ENCODE measurements around the gene EPAS1. TPM values are rescaled to one million over a fixed set of nuclear protein-coding genes. Genes with fewer than 3 reads are reported as not detected.
A peak's percentile ranks its signal among the peaks of the same experiment; 100 is the strongest.

EPAS1 gene
- total and polyA plus RNA-seq, 2 of the 13 experiments (the other 11 are each of a cell fraction or from before 2014, with no cell fraction given) = 47.1 to 182 TPM

- TF ChIP-seq, protein P1, sequence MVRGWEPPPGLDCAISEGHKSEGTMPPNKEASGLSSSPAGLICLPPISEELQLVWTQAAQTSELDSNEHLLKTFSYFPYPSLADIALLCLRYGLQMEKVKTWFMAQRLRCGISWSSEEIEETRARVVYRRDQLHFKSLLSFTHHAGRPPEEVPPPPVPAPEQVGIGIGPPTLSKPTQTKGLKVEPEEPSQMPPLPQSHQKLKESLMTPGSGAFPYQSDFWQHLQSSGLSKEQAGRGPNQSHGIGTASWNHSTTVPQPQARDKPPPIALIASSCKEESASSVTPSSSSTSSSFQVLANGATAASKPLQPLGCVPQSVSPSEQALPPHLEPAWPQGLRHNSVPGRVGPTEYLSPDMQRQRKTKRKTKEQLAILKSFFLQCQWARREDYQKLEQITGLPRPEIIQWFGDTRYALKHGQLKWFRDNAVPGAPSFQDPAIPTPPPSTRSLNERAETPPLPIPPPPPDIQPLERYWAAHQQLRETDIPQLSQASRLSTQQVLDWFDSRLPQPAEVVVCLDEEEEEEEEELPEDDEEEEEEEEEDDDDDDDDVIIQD (CRISPR knock-in tag; IDR thresholded peaks at IDR 0.05; ENCODE audit: low read depth) = peak; percentile 70
- TF ChIP-seq ZBTB1 (CRISPR knock-in tag; IDR thresholded peaks at IDR 0.05; ENCODE audit: borderline replicate concordance) (no peak), FOXO1 (CRISPR knock-in tag; IDR thresholded peaks at IDR 0.05) (0 out of 2 replicates have a peak, but pooled peaks have one; percentile 21), HNF4A (CRISPR knock-in tag; IDR thresholded peaks at IDR 0.05) (peak; percentile 40; the same call in 1 of the 2 replicates), TBX2 (CRISPR knock-in tag; IDR thresholded peaks at IDR 0.05; ENCODE audit: borderline replicate concordance) (0 out of 2 replicates have a peak, but pooled peaks have one; percentile 4), SAP130 (CRISPR knock-in tag; IDR thresholded peaks at IDR 0.05; ENCODE audit: low read depth) (peak; percentile 42; the same call in 1 of the 2 replicates), BCL6 (CRISPR knock-in tag; IDR thresholded peaks at IDR 0.05) (peak; percentile 47), ZNF501 (CRISPR knock-in tag; IDR thresholded peaks at IDR 0.05) (no peak), AKAP8 (CRISPR knock-in tag; IDR thresholded peaks at IDR 0.05) (0 out of 2 replicates have a peak, but pooled peaks have one; percentile 29), NCOA2 (CRISPR knock-in tag; IDR thresholded peaks at IDR 0.05) (peak; percentile 21; the same call in 1 of the 2 replicates), PPARG (CRISPR knock-in tag; conservative IDR thresholded peaks at IDR 0.05) (0 out of 2 replicates have a peak, but pooled peaks have one; percentile 30), TEAD3 (CRISPR knock-in tag; optimal IDR thresholded peaks at IDR 0.05; ENCODE audit: borderline replicate concordance) (peak; percentile 50), PATZ1 (CRISPR knock-in tag; IDR thresholded peaks at IDR 0.05) (peak; percentile 40; the same call in 1 of the 2 replicates), SCMH1 (CRISPR knock-in tag; IDR thresholded peaks at IDR 0.05; ENCODE audit: borderline replicate concordance) (no peak), MED1 (CRISPR knock-in tag; IDR thresholded peaks at IDR 0.05) (peak; percentile 45), ZMYM2 (CRISPR knock-in tag; IDR thresholded peaks at IDR 0.05) (no peak), GZF1 (CRISPR knock-in tag; IDR thresholded peaks at IDR 0.05) (no peak), REL (CRISPR knock-in tag; conservative IDR thresholded peaks at IDR 0.05) (no peak), EP300 (IDR thresholded peaks at IDR 0.05; ENCODE audit: low read depth in 2 of 2, low read length in 2 of 2) (peak in 1 of 2 experiments; percentile 42; a peak in 1 of 4 replicates), EP300 (CRISPR knock-in tag; IDR thresholded peaks at IDR 0.05; ENCODE audit: borderline replicate concordance) (0 out of 2 replicates have a peak, but pooled peaks have one; percentile 28), ZNF350 (CRISPR knock-in tag; IDR thresholded peaks at IDR 0.05; ENCODE audit: borderline replicate concordance, low read depth) (no peak), ZNF615 (CRISPR knock-in tag; IDR thresholded peaks at IDR 0.05; ENCODE audit: borderline replicate concordance) (0 out of 2 replicates have a peak, but pooled peaks have one; percentile 50), KLF16 (CRISPR knock-in tag; IDR thresholded peaks at IDR 0.05) (peak in 1 of 2 experiments; percentile 59; a peak in 1 of 4 replicates), TARDBP (CRISPR knock-in tag; IDR thresholded peaks at IDR 0.05) (0 out of 2 replicates have a peak, but pooled peaks have one; percentile 16), FOXA3 (CRISPR knock-in tag; IDR thresholded peaks at IDR 0.05) (peak; percentile 46; the same call in 1 of the 2 replicates), SP5 (CRISPR knock-in tag; IDR thresholded peaks at IDR 0.05; ENCODE audit: borderline replicate concordance, low read depth) (peak; percentile 22; the same call in 1 of the 2 replicates), NR2F6 (IDR thresholded peaks at IDR 0.05) (no peak), NR2F6 (CRISPR knock-in tag; IDR thresholded peaks at IDR 0.05) (peak; percentile 8; the same call in 1 of the 2 replicates), ATF5 (CRISPR knock-in tag; IDR thresholded peaks at IDR 0.05; ENCODE audit: low read depth) (no peak), SOX5 (CRISPR knock-in tag; IDR thresholded peaks at IDR 0.05; ENCODE audit: borderline replicate concordance) (0 out of 2 replicates have a peak, but pooled peaks have one; percentile 18)
Measured at GRCh38 chr2:46303233-46303632, 6.0 kb downstream of the EPAS1 start (continued).
